IPS-NIHi7 (cell line): ENCODE measurements around the gene FAM3A.
"Not testable (repeated sequence)": the region's sequence is repeated elsewhere in the genome, so short reads cannot be mapped to it uniquely, and the experiment has no call there.

Experiments used
- DNase-seq: peaks from one replicate; pipeline ENCODE4 v3.0.0; 2012; ENCODE audit warnings: mixed read lengths; ENCODE audit errors: extremely low spot score

FAM3A gene, protein sequence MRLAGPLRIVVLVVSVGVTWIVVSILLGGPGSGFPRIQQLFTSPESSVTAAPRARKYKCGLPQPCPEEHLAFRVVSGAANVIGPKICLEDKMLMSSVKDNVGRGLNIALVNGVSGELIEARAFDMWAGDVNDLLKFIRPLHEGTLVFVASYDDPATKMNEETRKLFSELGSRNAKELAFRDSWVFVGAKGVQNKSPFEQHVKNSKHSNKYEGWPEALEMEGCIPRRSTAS

DNA sequence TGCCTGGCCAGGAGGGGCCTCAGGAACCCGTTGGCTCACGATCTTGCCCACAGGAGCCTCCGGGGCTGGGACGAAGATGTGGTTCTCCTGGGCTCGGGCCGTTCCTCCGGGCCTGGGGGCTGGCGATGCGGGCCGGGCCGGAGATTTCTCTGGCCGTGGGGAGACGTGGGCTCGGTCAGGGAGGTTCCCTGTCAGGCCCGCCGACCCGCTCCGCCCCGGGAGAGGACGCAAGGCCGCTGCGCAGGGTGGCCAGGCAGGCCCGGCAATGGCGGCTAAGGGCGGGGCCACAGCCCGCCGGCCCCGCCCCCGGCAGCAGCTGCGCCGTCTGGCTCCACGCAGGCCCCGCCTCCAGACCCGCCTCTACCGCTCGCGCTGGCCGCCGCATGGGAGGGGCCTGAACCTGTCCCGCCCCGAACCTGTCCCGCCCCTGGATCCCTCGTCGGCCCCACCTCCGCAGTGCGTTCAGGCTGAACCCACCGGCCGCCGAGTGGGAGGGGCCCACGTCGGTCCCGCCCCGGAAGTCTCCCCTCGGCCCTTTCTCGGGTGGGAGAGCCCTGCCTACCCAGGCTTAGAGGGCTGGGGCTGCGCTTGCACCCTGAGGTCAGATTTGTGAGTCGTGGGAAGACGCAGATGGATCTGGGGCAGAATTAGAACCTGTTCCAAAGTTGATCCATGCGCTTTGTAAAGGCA, at the start of gene FAM3A:
Gene FAM3A, minus strand, starts transcription at position 267 of the 690 bp plus-strand sequence. CDS start 460 bp downstream, outside the sequence.
- DNase-seq, result peak; percentile 72

DNA sequence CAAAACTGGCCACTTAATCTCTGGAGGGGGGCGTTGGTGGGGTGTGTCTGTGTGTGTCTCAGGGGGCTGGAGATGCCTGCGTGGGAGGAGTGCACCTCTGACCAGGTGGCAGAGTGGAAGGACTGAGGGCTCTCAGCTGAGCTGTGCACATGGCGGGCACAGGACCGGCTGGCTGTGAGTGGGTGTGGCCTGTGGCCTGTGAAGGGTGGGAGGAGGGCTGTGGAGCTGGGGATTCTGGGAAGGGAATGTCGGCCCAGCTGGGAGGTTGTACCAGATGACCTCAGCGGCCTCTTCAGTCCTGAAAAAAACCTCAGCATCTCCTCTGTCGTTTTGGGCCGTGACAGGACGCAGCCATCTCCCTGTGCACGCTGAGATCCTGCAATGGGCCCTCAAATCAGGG, 46.3 kb upstream of the FAM3A start:
- not testable (repeated sequence) for DNase-seq

GRCh38 chrX:154560326-154560725, 44.3 kb upstream of the FAM3A start:
- DNase-seq, result not testable (repeated sequence)

GRCh38 chrX:154558896-154559295, 42.9 kb upstream of the FAM3A start:
- not testable (repeated sequence) for DNase-seq

DNA sequence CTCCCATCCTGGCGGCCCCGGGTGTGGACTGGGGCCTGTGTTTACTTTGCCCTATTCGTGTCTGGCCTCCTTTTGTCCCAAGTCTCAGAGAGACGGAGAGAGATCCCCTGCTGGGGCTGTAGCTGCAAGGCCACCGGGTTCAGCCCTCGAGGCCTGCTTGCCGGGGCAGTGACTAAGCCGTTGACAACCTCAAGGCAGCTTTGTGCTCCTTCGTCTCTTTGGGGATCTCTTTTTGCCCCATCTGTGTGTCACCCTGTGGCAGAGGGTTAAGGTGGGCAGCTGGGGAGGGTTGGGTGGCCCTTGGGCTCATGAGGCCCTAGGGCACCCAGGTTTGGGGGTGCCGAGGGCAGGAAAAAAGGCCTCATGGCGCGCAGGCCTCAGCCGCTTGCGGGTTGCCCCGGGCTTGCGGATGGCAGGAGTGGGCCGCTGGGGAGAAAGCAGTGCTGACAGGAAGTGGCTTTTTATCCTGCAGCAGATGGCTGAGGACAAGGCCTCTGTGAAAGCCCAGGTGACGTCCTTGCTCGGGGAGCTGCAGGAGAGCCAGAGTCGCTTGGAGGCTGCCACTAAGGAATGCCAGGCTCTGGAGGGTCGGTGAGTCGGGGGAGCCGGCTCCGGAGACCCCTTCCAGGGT, 42.1 kb upstream of the FAM3A start:
- DNase-seq, result not testable (repeated sequence)

GRCh38 chrX:154552112-154552806, 36.2 kb upstream of the FAM3A start:
- not testable (repeated sequence) for DNase-seq

DNA sequence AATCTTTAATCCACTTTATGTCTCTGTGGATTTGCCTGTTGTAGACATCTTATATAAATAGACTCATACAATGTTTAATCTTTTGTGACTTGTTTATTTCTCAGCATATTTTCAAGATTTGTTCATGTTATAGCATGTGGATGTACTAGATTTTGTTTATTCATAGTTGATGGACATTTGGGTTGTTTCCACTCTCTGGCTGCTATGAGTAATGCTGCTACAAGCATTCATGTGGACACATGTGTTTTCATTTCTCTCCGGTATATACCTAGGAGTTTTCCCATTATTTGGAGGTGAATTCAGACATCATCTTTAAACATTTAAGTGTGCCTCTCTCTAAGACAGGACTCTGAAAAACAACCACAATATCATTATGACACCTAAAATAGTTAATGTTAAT, 33.7 kb upstream of the FAM3A start:
- DNase-seq, result no peak

DNA sequence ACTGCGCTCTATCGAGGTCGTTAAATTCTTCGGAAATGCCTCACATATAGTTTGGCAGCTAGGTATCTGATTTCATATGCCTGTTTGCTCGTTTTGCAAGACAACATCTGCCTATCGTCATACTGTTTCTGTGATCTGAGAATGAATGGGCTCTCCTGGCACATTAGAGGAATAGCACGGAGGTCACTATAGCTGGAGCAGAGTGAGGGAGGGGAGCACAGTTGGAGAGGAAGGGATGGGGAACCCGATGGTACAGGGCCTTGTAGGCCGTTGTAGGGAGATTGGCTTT, 31.9 kb upstream of the FAM3A start:
- DNase-seq, result no peak

DNA sequence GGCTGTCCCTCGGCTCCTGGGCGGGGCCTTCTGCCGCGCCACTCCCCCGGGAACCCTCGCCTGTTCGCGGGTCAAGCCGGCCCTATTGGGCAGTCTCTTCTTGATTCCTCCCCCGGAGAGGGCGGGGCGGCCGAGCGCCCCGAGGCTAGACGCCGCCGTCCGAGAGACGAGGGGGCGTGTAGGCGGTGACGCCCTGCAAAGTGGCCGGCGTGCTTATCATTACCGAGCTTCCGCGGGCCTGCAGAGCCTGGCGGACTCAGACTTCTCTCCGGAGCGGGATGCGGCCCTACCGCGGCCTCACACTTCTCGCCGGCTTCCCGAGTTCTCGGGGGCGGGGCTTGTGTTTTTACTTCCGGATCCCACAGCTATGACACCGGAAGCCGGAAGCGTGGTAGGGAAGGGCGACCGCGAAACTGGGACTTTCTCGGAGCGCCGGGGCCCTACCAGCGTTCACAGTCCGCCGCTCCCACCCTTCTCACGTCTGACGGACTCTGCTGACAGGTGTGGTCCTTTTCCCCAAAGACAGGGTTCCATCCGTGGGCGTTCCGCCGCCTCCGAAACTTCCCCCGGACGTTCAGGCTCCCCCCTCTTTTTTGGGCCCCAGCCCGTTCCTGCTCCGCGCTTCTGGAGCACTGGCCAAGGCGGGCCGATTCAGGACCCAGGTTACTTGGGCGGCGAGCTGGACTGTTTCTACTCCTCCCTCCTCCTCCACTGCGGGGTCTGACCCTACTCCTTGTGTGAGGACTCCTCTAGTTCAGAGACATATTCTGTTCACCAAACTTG, 31.4 kb upstream of the FAM3A start, which contains the start of gene IKBKG:
Gene IKBKG, plus strand, starts transcription at position 376 of the 783 bp plus-strand sequence. CDS start 4,383 bp downstream, outside the sequence.
- peak; percentile 87 for DNase-seq

DNA sequence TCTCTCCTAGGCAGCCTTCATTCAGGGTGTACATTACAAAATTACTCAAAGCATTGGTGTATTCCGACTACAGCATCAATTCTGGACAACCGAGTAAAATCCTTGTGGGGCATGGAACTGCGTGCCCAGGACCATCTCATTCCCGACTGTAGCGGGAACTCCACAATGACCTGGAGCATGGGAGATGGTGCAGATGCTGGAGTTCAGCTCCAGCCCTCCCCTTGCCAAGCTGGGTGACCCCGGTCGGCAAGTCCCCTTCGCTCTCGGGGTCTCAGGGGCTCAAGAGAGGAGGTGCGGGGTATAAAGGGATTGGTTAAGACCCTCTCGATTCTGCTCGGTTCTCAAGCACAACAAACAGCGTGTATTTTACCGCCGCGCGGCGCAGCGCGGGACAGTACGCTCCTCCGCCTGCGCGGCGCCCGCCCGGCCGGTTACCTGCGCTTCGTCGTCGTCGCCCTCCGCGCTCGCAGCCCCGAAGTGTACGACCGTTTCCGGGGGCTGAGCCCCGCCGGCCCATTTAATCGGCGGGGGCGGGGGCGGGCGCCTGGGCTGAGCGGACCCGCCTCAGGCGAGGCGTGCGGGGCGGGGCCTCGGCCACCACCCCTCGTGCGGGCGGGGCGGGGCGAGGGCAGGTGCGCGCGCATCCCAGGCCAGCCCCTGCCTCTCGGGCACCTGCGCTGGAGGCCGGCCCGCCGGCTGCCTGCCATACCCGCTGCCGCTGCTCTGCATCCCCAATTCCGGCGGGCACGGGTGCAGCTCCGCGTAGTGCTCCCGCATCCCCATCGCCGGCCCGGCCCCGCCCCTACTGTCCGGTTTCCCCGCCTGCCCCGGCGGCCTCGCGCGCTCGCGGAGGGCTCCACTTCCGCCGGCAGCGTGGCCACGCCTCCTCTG, 30.6 kb upstream of the FAM3A start, which contains the start of gene G6PD:
Gene G6PD, minus strand, starts transcription at position 493 of the 891 bp plus-strand sequence. CDS start 691 bp downstream, outside the sequence.
- peak; percentile 86 for DNase-seq

GRCh38 chrX:154545673-154546274, 29.7 kb upstream of the FAM3A start:
- DNase-seq, result no peak

GRCh38 chrX:154542723-154543424, 26.8 kb upstream of the FAM3A start:
- no peak for DNase-seq

- no peak for DNase-seq
These were observed 26.1 kb upstream of the FAM3A start for GRCh38 chrX:154541896-154542722.

DNA sequence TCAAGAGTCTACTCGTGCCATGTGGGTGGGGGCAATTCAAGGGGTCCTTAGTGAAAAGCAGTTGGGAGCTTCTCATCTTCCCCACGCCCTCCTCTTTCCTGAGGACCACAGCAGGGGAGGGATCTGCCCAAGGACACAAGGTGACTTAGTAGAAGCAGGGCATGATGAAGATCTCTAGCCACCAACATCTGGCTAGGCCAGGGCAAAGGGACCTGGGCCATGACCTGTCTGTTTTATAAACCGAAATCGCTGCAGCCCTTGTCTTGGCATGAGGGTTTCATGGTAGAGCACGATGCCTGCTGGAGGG, 25.5 kb upstream of the FAM3A start:
- no peak for DNase-seq

- DNase-seq, result no peak
These were observed 25.0 kb upstream of the FAM3A start for GRCh38 chrX:154540897-154541535.

GRCh38 chrX:154540365-154540764, 24.3 kb upstream of the FAM3A start:
- DNase-seq, result not testable (repeated sequence)

GRCh38 chrX:154539077-154539476, 23.0 kb upstream of the FAM3A start:
- no peak for DNase-seq

DNA sequence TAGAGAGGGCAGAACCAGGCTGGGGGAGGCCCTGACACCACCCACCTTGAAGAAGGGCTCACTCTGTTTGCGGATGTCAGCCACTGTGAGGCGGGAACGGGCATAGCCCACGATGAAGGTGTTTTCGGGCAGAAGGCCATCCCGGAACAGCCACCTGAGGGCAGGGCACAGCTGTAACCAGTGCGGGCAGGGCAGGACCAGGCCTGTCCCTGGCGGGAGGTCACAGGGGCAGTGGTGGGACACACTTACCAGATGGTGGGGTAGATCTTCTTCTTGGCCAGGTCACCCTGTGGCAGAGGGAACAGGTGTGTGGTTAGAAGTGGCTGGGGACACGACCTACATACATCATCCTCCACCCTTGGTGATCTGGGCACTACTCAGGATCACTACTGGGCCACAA, 19.9 kb upstream of the FAM3A start:
- DNase-seq, result no peak
